Measurements from ENCODE around the gene TICAM1.
A peak's percentile ranks its signal among the peaks of the same experiment; 100 is the strongest.
"Not testable (repeated sequence)": the region's sequence is repeated elsewhere in the genome, so short reads cannot be mapped to it uniquely, and the experiment has no call there.

Gene TICAM1

DNA sequence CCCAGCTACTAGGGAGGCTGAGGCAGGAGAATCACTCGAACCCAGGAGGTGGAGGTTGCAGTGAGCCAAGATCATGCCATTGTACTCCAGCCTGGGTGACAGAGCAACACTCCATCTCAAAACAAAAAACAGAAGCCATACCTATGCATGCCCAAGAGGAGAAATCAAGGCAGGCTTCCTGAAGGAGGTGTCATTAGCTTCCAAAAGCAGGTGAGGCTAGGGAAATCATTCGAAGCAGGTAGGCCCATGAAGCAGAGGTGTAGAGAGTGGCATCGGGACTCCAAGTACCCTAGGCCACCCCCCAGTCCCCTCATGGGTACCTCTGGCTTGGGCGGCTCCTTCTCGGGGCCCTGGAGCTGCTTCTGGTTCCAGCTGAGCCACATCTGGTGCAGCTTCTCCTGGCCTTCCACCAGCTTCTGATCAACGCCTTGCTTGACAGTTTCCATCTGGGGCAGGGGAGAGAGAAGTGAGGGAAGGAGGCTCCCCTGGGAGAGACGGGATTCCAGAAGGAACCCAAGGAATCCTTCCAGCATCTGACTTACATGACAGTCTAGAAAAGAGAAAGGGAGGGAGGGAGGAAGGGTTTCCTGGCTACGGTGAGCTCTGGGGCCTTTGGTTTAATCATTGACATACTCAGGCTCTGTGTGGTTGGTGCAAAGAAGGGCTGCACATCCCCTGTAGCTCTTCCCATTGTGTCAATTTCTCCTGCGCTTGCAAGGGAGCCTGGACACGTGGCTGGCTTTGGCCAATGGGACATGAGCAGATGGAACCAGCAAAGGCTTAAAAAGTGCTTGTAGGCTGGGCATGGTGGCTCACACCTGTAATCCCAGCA is 13.1 kb upstream of the TICAM1 start:
- DNase-seq: no peak

GRCh38 chr19:4843647-4843965 is 12.1 kb upstream of the TICAM1 start:
- DNase-seq: no peak

DNA sequence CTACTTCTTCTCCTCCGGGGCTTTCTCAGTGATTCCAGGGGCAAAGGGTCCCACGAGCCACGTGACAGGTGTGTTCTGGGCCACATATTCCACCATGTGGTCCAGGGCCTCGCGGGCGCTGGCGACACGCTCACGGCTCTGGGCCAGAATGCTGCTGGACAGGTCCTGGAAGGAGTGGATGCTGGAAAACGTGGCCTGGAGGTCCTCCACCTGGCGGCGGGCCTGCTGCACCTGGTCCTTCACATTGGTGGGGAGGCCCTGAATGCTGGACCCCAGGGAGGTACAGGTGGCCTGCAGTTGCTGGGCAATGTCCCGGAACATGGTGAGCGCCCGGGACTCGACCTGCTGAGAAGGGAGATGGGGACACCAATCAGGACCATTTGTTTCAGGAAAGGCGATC is 7.7 kb upstream of the TICAM1 start:
- DNase-seq: no peak

GRCh38 chr19:4832776-4833175 is 1.3 kb upstream of the TICAM1 start:
- no peak for DNase-seq

DNA sequence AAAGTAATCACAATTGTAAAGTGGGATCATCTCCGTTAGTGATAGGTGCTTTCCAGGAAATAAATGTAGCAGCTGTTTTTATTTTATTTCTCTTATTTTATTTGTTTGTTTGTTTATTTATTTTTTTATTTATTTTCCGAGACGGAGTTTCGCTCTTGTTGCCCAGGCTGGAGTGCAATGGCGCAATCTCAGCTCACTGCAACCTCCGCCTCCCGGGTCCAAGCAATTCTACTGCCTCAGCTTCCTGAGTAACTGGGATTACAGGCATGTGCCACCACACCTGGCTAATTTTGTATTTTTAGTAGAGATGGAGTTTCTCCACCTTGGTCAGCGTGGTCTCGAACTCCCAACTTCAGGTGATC is 448 bp upstream of the TICAM1 start:
- not testable (repeated sequence) for DNase-seq

GRCh38 chr19:4830768-4831265 is 695 bp downstream of the TICAM1 start:
- no peak for DNase-seq

DNA sequence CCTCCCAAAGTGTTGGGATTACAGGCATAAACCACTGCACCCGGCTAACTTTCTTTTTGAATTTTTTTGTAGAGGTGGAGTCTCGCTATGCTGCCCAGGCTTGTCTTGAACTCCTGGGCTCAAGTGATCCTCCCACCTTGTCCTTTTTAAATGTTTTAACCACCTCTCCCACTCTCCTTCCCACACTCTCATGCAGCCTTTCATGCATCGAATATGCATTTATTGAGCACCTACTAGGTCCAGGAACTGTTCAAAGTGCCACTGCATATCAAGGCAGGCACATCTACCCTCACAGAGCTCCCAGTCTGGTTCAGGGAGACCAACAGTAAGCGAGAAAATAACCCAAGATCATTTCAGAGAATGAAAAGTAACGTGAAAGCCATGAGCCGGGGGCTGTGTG is 1.2 kb downstream of the TICAM1 start:
- DNase-seq: no peak

DNA sequence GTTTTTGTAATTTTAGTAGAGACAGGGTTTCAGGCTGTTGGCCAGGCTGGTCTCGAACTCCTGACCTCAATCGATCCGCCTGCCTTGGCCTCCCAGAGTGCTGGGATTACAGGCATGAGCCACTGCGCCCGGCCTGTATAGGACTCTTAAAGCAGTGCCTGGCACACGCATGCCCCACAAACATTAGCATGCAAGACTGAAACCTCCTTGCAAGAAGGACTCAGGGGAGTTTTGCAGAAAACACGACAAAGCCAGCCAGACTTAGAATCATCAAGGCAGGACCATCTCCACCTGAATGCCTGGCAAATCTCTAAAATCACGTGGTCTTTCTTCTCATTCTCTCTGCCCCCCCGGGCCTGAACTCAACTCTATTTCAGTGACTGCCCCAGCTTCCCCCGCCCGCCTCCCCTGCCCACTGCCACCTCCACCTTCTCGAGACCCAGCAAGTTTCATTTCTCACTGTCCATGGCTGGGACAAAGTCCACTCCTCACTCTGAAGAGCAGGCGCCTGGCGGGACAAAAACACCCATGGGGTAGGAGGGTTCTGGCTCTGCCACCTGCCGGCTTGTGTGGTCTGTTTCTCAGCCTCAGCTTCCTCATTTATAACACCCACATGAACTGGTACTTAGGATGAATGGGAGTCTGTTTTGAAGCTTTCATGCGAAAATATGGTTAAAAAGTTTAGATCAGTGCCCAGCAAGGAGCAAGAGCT is 2.4 kb downstream of the TICAM1 start:
- DNase-seq: no peak

GRCh38 chr19:4823577-4823976 is 7.9 kb downstream of the TICAM1 start:
- DNase-seq: no peak

GRCh38 chr19:4822354-4822753 is 9.2 kb downstream of the TICAM1 start:
- not testable (repeated sequence) for DNase-seq

DNA sequence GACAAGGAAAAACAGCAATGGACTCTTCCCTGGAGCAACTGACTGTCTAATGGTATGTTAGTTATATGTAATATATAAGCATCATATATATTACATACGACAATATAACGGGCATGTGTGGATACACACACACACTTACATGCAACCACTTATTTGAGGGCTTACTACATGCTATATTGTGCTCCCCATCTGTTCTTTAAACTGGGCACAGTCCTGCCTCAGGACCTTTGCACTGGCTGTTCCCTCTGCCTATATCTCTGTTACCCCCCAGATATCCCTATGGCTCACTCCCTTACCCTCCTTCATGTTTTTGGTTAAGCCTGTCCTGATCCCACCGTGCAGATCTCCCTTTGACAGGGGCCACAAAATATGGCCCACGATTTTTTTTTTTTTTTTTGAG is 10.2 kb downstream of the TICAM1 start:
- no peak for DNase-seq

- DNase-seq: no peak
Measured at GRCh38 chr19:4817467-4818277, 13.8 kb downstream of the TICAM1 start.

DNA sequence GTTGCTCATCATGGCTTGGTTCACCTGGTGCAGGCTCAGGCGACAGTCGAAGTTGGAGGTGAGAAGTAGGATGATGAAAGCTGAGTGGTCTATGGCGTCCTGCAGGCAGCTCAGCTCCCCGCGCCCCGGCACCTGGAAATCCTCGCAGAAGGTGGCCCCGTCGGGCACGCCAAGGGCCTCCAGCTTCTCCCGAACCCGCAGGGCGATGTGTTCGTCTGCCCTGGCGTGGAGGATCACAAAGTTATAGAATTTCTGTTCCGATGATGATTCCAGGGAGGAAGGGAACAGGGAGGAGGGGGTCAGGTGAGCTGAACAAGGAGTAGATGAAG is 14.6 kb downstream of the TICAM1 start:
- no peak for DNase-seq

- DNase-seq: no peak
Measured at GRCh38 chr19:4816202-4816949, 15.1 kb downstream of the TICAM1 start.

GRCh38 chr19:4815426-4816201 is 15.9 kb downstream of the TICAM1 start:
- peak; percentile 88 to 90 for DNase-seq

GRCh38 chr19:4814625-4815425 is 16.7 kb downstream of the TICAM1 start:
- DNase-seq: no peak

GRCh38 chr19:4811328-4812131 is 20.0 kb downstream of the TICAM1 start:
- DNase-seq: peak in 1 of 2 donors; percentile 54

DNA sequence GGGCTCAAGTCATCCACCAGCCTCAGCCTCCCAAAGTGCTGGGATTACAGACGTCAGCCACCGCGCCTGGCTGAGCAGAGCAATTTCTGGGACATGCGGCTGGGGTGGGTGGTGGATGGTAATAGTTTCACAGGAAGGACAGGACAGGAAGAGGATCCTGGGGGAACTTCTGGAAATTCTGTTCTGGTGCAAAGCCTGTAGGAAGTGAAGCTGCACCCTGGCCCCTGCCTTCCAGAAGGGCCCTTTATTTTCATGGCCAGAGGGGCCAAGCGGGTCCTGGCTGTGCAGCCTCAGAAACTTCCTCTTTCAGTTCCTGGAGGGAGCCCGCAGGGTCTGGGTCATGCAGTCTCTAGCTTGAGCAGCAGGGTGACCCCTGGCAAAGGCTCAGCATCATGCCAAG is 24.3 kb downstream of the TICAM1 start:
- DNase-seq: peak in 1 of 2 donors; percentile 42

DNA sequence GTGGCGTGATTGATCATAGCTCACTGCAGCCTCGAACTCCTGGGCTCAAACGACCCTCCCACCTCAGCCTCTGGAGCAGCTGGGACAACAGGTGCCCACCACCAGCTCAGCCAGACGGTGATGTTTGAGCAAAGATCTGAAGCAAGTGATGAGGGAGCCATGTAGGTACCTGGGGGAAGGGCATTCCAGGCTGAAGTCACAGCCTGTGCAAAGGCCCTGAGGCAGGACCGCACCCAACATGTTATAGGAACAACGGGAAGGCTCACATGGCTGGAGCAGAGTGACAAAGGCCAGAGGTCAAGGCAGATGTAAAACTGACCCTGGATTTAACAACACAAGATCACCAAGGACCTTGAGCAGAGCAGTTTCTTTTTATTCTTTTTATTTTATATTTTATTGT is 25.1 kb downstream of the TICAM1 start:
- no peak for DNase-seq

DNA sequence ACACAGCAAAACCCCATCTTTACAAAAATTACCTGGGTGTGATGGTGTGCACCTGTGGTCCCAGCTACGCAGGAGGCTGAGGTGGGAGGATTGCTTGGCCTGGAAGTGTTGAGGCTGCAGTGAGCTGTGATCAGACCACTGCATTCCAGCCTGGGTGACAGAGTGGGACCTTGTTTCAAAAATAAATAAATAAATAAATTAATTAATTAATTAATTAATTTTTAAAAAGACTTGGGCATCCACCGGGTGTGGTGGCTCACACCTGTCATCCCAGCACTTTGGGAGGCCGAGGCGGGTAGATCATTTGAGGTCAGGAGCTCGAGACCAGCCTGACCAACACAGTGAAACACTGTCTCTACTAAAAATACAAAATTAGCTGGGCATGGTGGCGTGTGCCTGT is 26.4 kb downstream of the TICAM1 start:
- DNase-seq: not testable (repeated sequence)
